Mesenchymal stem cell (in vitro differentiated cells and primary cell): ENCODE measurements around the gene PRC1.

Source experiments
- DNase-seq: peaks from one replicate; pipeline ENCODE4 v3.0.0-alpha.2; 2013
- H2AFZ ChIP-seq: one replicate; pipeline ENCODE4 v1.6.1; 2013; ENCODE audit warnings: low read depth, mild to moderate bottlenecking, control low read depth, inconsistent platforms, low read length, moderate library complexity
- H2AK5ac ChIP-seq: 2 replicates; pipeline ENCODE4 v1.6.1; 2013; ENCODE audit warnings: low read length, moderate library complexity, mild to moderate bottlenecking, inconsistent platforms; ENCODE audit not compliant: severe bottlenecking
- H2BK120ac ChIP-seq: one replicate; pipeline ENCODE4 v1.6.1; 2013; ENCODE audit warnings: low read depth, mild to moderate bottlenecking, inconsistent platforms, low read length, moderate library complexity
- H2BK12ac ChIP-seq, 2 experiments: one replicate each; pipeline ENCODE4 v1.6.1; 2013; ENCODE audit warnings: inconsistent platforms in 2 of 2, low read length in 2 of 2, mild to moderate bottlenecking in 2 of 2, moderate library complexity in 2 of 2, control low read depth in 1 of 2
- H2BK15ac ChIP-seq: one replicate; pipeline ENCODE4 v1.6.1; 2013; ENCODE audit warnings: mild to moderate bottlenecking, low read depth, inconsistent platforms; ENCODE audit not compliant: poor library complexity, severe bottlenecking
- H2BK5ac ChIP-seq: 2 replicates; pipeline ENCODE4 v1.6.1; 2013; ENCODE audit warnings: low read depth, mild to moderate bottlenecking, low read length, control low read depth, inconsistent platforms; ENCODE audit not compliant: poor library complexity, severe bottlenecking
- H3K14ac ChIP-seq, 2 experiments: one replicate each; pipeline ENCODE4 v1.6.1; 2013; ENCODE audit warnings: inconsistent platforms in 2 of 2, low read length in 2 of 2, control low read depth in 1 of 2, mild to moderate bottlenecking in 1 of 2, moderate library complexity in 1 of 2
- H3K18ac ChIP-seq, 2 experiments: one replicate each; pipeline ENCODE4 v1.6.1; 2013; ENCODE audit warnings: inconsistent platforms in 2 of 2, low read length in 2 of 2, control low read depth in 1 of 2, low read depth in 1 of 2, mild to moderate bottlenecking in 1 of 2
- H3K23ac ChIP-seq, 2 experiments: one replicate each; pipeline ENCODE4 v1.6.1; 2013; ENCODE audit warnings: inconsistent platforms in 2 of 2, low read length in 2 of 2, mild to moderate bottlenecking in 2 of 2, moderate library complexity in 2 of 2, control low read depth in 1 of 2
- H3K27ac ChIP-seq: 2 replicates; pipeline ENCODE4 v1.5.1; 2013; ENCODE audit warnings: mild to moderate bottlenecking, moderate library complexity, low read length, control low read depth, inconsistent platforms; ENCODE audit not compliant: poor library complexity, severe bottlenecking
- H3K27me3 ChIP-seq, 2 experiments: 2 replicates each; pipeline versions ENCODE4 v1.6.1 to v1.7.0; 2013; ENCODE audit warnings: low read length in 2 of 2, mild to moderate bottlenecking in 2 of 2, moderate library complexity in 2 of 2, control low read depth in 1 of 2, inconsistent platforms in 1 of 2; ENCODE audit not compliant: control insufficient read depth in 1 of 2, insufficient read depth in 1 of 2
- H3K36me3 ChIP-seq, 2 experiments: 2 replicates each; pipeline versions ENCODE4 v1.6.1 to v1.7.0; 2013; ENCODE audit warnings: low read length in 2 of 2, control low read depth in 1 of 2, inconsistent platforms in 1 of 2, low read depth in 1 of 2, mild to moderate bottlenecking in 1 of 2; ENCODE audit not compliant: insufficient read depth in 2 of 2, control insufficient read depth in 1 of 2
- H3K4ac ChIP-seq, 2 experiments: one replicate each; pipeline ENCODE4 v1.6.1; 2013; ENCODE audit warnings: inconsistent platforms in 2 of 2, low read length in 2 of 2, mild to moderate bottlenecking in 2 of 2, moderate library complexity in 2 of 2, control low read depth in 1 of 2, low read depth in 1 of 2
- H3K4me1 ChIP-seq: 2 replicates; pipeline ENCODE4 v1.6.1; 2013; ENCODE audit warnings: low read depth, low read length, control low read depth; ENCODE audit not compliant: control insufficient read depth, insufficient read depth
- H3K4me2 ChIP-seq: 2 replicates; pipeline ENCODE4 v1.6.1; 2013; ENCODE audit warnings: low read length, mild to moderate bottlenecking, inconsistent platforms; ENCODE audit not compliant: poor library complexity, severe bottlenecking
- H3K4me3 ChIP-seq, 2 experiments: 2 replicates each; pipeline versions ENCODE4 v1.5.1 to v1.7.0; 2013; ENCODE audit warnings: low read length in 2 of 2, mild to moderate bottlenecking in 2 of 2, control low read depth in 1 of 2, low read depth in 1 of 2; ENCODE audit not compliant: insufficient read depth in 1 of 2
- H3K79me1 ChIP-seq: replicated peaks from 2 replicates; pipeline ENCODE4 v1.6.1; 2013; ENCODE audit warnings: mild to moderate bottlenecking, control low read depth, low read length, inconsistent platforms; ENCODE audit not compliant: poor library complexity, severe bottlenecking
- H3K9ac ChIP-seq: 2 replicates; pipeline ENCODE4 v1.7.0; 2013; ENCODE audit warnings: mild to moderate bottlenecking, low read length, moderate library complexity
- H3K9me3 ChIP-seq: 2 replicates; pipeline ENCODE4 v1.7.0; 2013; ENCODE audit warnings: mild to moderate bottlenecking, low read length; ENCODE audit not compliant: control insufficient read depth
- H4K8ac ChIP-seq: one replicate; pipeline ENCODE4 v1.6.1; 2013; ENCODE audit warnings: inconsistent platforms, mild to moderate bottlenecking, low read length, moderate library complexity
- H4K91ac ChIP-seq: one replicate; pipeline ENCODE4 v1.6.1; 2013; ENCODE audit warnings: mild to moderate bottlenecking, low read length, inconsistent platforms
- WGBS: methylation state at CpG from one replicate; pipeline ENCODE4 v1.1.7; 2013; ENCODE audit warnings: mixed read lengths; 5-methylcytosine and 5-hydroxymethylcytosine counted together

The PRC1 gene

DNA sequence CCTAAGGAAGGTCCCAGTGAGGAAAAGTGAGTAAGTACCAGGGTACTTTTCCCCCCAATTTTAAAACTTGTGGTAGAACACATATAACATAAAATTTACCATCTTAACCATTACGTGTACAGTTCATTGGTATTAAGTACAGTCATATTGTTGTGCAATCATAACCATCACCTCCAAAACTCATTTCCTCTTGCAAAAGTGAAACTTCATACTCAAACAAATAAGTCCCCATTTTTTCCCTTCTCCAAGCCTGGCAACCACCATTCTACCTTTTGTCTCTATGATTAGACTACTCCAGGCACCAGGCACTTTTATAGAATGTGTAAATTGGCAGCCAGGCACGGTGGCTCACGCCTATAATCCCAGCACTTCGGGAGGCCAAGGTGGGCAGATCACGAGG is 12.2 kb downstream of the PRC1 start:
- H3K4me3 ChIP-seq, result no peak overlapping the region
- no peak overlapping the region for H2AK5ac ChIP-seq
- peaks cover 3 to 23% of the 10 kb centered on the region in 2 experiments for H3K36me3 ChIP-seq
- no peak overlapping the region for H3K14ac ChIP-seq
- no peak overlapping the region for H2BK5ac ChIP-seq
- no peak overlapping the region for H3K4ac ChIP-seq
- no peak for DNase-seq
- no peak overlapping the region for H2BK15ac ChIP-seq
- H3K18ac ChIP-seq, result no peak overlapping the region
- H3K79me1 ChIP-seq, result peaks cover 21% of the 10 kb centered on the region
- H3K9ac ChIP-seq, result no peak overlapping the region
- H3K4me2 ChIP-seq, result no peak overlapping the region
- no peak overlapping the region for H4K8ac ChIP-seq
- H4K91ac ChIP-seq, result no peak overlapping the region
- H3K9me3 ChIP-seq, result no peaks in the 10 kb centered on the region
- H3K23ac ChIP-seq, result no peak overlapping the region
- peaks cover 6% of the 10 kb centered on the region for H3K4me1 ChIP-seq
- no peak overlapping the region for H2AFZ ChIP-seq
- no peak overlapping the region for H2BK12ac ChIP-seq
- H2BK120ac ChIP-seq, result no peak overlapping the region
- H3K27me3 ChIP-seq, result no peaks in the 10 kb centered on the region
- 95% methylated on average over 5 of the region's 5 CpGs for WGBS
- no peak overlapping the region for H3K27ac ChIP-seq

GRCh38 chr15:90981681-90982080 is 12.7 kb downstream of the PRC1 start:
- H3K4me1 ChIP-seq, result peaks cover 6% of the 10 kb centered on the region
- H3K9me3 ChIP-seq, result no peaks in the 10 kb centered on the region
- 91% methylated on average over 6 of the region's 6 CpGs for WGBS
- no peak overlapping the region for H2AFZ ChIP-seq
- no peak overlapping the region for H3K27ac ChIP-seq
- no peak overlapping the region for H2AK5ac ChIP-seq
- peaks cover 21% of the 10 kb centered on the region for H3K79me1 ChIP-seq
- H3K14ac ChIP-seq, result no peak overlapping the region
- H2BK120ac ChIP-seq, result no peak overlapping the region
- H2BK12ac ChIP-seq, result no peak overlapping the region
- H3K4ac ChIP-seq, result no peak overlapping the region
- H2BK5ac ChIP-seq, result no peak overlapping the region
- peaks cover 3 to 23% of the 10 kb centered on the region in 2 experiments for H3K36me3 ChIP-seq
- H4K8ac ChIP-seq, result no peak overlapping the region
- H4K91ac ChIP-seq, result no peak overlapping the region
- DNase-seq, result no peak
- no peak overlapping the region for H3K9ac ChIP-seq
- H3K4me2 ChIP-seq, result no peak overlapping the region
- no peaks in the 10 kb centered on the region for H3K27me3 ChIP-seq
- no peak overlapping the region for H2BK15ac ChIP-seq
- H3K18ac ChIP-seq, result no peak overlapping the region
- no peak overlapping the region for H3K23ac ChIP-seq
- H3K4me3 ChIP-seq, result no peak overlapping the region

- H2BK120ac ChIP-seq, result no peak overlapping the region
- H2AK5ac ChIP-seq, result no peak overlapping the region
- H3K14ac ChIP-seq, result no peak overlapping the region
- H3K4me3 ChIP-seq, result no peak overlapping the region
- H3K36me3 ChIP-seq, result peaks cover 3 to 36% of the 10 kb centered on the region in 2 experiments
- H3K9me3 ChIP-seq, result no peaks in the 10 kb centered on the region
- no peak overlapping the region for H4K8ac ChIP-seq
- no peaks in the 10 kb centered on the region for H3K27me3 ChIP-seq
- no peak overlapping the region for H3K9ac ChIP-seq
- no peak overlapping the region for H2BK12ac ChIP-seq
- H3K4me1 ChIP-seq, result peaks cover 4% of the 10 kb centered on the region
- no peak overlapping the region for H3K18ac ChIP-seq
- H3K23ac ChIP-seq, result no peak overlapping the region
- no peak overlapping the region for H4K91ac ChIP-seq
- no peak for DNase-seq
- no peak overlapping the region for H3K4ac ChIP-seq
- no peak overlapping the region for H2BK15ac ChIP-seq
- WGBS, result 43% methylated on average over 1 of the region's 1 CpG
- peaks cover 23% of the 10 kb centered on the region for H3K79me1 ChIP-seq
- H3K27ac ChIP-seq, result no peak overlapping the region
- H2AFZ ChIP-seq, result no peak overlapping the region
- H2BK5ac ChIP-seq, result no peak overlapping the region
- no peak overlapping the region for H3K4me2 ChIP-seq
Measured at GRCh38 chr15:90979582-90979981, 14.8 kb downstream of the PRC1 start.

DNA sequence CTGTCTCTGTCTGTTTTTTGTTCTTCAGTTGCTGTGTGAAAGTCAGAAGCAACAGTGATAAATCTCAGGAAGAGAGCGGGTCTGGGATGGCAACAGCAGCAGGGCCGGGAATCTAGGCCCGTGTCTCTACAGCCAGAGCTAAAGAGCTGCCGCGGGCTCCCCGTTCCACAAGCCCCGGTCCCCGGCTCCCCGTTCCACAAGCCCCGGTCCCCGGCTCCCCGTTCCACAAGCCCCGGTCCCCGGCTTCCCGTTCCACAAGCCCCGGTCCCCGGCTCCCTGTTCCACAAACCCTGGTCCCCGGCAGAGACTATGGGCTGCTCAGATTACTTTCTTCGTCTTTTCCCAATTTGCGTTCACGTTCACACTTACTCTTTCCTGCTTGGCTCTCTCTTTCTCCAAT is 20.1 kb downstream of the PRC1 start:
- Histone ChIP-seq H3K23ac (no peak overlapping the region), H2BK12ac (no peak overlapping the region), H3K4me2 (no peak overlapping the region), H3K18ac (no peak overlapping the region), H3K27me3 (no peaks in the 10 kb centered on the region), H3K9ac (no peak overlapping the region), H3K79me1 (peaks cover 4% of the 10 kb centered on the region), H3K4ac (no peak overlapping the region), H3K4me1 (no peaks in the 10 kb centered on the region), H2BK5ac (no peak overlapping the region), H2BK15ac (no peak overlapping the region), H3K36me3 (peaks cover 14 to 51% of the 10 kb centered on the region in 2 experiments), H2AK5ac (no peak overlapping the region), H2BK120ac (no peak overlapping the region), H4K91ac (no peak overlapping the region), H3K27ac (no peak overlapping the region), H3K9me3 (no peaks in the 10 kb centered on the region), H3K4me3 (no peak overlapping the region), H2AFZ (no peak overlapping the region), H3K14ac (no peak overlapping the region), H4K8ac (no peak overlapping the region)
- DNase-seq, result no peak
- WGBS, result 95% methylated on average over 21 of the region's 21 CpGs
